HG03108 (cell line): ENCODE data around the gene RHBDF2.
"Not testable (repeated sequence)": the region's sequence is repeated elsewhere in the genome, so short reads cannot be mapped to it uniquely, and the experiment has no call there.

ENCODE experiments used
- ATAC-seq: cut with Tn5 transposase; IDR thresholded peaks from one replicate; pipeline ENCODE4 v1.9.1; 2021; ENCODE audit warnings: moderate library complexity; ENCODE audit not compliant: unreplicated experiment

Gene RHBDF2

DNA sequence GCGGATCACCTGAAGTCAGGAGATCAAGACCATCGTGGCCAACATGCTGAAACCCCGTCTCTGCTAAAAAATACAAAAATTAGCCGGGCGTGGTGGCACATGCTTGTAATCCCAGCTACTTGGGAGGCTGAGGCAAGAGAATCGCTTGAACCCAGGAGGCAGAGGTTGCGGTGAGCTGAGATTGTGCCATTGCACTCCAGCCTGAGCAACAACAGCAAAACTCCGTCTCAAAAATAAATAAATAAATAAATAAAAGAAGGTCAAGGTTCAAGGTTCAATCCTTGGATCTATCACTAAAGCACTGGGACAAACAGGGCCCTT lies 24.2 kb upstream of the RHBDF2 start:
- not testable (repeated sequence) for ATAC-seq

DNA sequence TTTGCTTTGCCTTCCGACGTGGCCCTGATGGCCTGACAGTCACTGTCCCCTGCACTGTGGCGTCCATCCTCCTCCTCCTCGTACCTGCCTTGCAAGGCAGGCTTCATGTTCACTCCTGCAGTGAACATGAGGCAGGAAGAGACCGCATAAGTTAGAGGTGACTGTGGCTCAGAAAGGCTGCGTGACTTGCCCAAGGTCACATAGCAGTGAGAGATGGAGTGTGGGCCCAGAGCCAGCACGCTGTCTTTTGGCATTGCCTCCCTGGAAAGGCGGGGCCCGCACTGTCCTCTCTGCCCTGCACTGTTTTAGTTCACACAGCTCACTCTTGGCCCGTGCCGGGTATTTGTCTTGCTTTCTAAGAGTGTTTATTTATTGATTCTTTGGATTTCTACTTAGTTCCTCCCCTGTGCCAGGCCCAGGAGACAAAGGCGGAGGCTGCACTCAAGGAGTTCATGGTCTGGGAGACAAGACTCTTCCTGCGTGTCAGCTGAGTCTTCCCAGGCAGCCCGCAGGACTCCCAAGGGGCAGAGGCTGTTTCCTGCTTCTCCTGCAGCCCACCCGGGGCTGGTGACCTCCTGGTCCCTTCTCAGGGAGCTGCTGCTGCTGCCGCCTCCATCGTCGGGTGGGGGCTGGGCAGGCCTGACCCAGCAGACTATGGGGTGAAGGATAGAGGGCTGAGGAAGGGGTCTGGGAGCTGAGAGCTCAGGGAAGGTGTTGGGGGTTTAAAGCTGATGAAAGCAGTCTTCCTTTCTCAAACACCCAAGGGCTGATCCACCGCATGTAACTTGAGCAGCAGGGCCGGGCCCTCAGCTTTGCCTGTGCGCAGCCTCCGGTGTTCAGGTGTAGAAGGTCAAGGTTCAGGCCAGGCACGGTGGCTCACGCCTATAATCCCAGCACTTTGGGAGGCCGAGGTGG lies 23.6 kb upstream of the RHBDF2 start:
- no peak for ATAC-seq

DNA sequence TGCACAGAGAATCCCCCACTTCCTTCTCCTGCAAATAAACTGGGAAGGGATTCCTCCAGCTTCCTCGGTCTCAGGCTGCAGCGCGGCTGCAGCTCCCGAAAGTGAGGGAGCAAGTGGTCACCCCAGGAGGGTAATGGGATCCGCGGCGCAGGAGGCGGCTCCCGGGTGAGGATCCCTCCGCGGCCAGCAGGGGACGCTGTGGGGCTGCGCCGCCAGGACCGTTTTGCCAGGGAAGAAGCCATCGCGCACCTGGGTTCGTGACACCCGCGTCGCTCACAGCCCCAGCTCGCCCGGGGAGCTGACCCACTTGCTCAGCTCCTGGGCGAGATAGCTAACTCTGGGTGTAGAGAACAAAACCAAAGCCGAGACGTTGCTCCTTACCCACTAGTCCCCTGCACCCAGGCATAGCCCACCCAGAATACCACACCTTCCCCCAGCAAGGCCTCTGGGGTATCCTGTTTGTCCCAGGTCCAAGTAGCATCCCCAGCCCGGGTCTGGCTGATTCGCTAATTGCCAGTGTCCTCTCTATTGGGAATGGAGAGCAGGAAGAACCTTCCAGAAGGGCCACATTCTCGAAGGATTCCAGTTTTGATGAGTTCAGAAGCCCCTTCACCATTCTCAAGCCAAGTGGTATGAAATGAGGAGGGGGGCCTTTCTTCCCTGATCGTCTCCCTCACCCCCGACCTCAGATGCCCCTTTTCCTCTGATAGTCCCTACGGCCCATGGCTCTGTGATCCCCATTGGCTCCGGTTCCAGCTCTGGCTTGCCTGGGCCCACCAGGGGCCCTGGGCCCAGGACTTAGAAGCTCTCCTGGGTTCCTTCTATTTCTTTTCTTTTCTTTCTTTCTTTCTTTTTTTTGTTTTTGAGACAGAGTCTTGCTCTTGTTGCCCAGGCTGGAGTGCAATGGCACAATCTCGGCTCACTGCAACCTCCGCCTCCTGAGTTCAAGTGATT lies 22.1 kb upstream of the RHBDF2 start:
- no peak for ATAC-seq

DNA sequence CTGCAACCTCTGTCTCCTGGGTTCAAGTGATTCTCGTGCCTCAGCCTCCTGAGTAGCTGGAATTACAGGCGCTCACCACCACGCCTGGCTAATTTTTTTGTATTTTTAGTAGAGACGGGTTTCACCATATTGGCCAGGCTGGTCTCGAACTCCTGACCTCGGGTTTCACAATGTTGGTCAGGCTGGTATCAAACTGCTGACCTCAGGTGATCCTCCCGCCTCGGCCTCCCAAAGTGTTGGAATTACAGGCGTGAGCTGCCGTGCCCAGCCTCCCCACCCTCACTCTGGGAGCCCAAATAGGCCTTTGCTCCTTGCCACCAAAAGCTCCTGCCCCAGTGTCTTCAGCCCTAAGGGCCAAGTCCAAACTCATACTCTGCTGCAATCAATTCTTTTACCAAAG lies 20.5 kb upstream of the RHBDF2 start:
- not testable (repeated sequence) for ATAC-seq

DNA sequence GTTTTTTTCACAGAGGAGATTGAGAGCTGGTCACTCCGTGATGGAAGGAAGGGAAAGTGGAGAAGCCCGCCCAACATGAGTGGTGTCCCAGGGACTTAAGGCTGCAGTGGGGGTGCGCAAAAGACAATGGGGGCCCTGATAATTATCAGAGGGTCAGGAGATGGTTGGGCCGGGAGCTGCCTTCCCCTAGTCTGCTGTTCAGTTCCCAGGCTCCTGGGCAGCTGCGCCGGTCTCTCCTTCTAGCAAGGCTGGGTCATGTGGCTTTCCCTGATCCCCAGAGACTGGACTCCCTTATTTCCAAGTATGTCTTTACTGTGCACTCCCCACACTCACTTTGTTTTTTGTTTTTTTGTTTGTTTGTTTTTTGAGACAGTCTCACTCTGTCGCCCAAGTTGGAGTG lies 20.0 kb upstream of the RHBDF2 start:
- ATAC-seq, result no peak

DNA sequence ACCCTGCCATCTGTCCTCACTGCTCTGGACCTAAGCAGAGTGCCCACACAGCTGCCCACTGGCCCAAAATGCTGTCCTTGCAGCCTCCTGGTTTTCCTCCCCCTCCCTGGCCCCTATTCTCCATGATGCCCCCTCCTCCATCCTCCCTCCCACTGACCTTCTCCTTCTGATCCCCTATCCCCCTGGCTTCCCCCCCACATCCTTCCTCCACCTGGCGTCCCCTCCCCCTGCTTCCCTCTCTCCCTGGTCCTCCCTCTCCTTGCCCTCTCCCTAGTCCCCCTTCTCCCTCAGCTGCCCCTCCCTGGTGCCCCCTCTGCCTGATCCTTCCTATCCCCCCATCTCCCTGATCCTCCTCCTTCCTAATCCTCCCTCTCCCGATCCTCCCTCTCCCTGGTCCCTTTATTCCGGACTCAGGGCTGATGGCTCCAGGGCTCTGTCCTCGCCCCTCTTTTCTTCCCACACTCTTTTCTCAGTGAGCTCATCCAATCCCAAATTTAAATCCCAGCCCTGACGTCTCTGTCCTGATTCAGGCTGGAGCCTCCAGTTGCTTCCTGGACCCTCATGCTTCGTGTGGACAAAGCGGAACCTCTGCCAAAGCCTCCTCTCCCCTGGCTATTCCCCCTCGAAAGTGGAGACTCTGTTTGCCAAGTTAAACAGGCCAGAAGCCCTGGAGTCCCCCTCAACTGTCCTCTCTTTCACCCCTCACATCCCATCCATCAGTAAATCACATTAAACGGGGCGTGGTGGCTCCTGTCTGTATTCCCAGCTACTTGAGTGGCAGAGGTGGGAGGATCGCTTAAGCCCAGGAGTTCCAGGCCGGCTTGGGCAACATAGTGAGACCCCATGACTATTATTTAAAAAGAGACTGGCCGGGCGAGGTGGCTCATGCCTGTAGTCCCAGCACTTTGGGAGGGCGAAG lies 18.1 kb upstream of the RHBDF2 start:
- no peak for ATAC-seq

DNA sequence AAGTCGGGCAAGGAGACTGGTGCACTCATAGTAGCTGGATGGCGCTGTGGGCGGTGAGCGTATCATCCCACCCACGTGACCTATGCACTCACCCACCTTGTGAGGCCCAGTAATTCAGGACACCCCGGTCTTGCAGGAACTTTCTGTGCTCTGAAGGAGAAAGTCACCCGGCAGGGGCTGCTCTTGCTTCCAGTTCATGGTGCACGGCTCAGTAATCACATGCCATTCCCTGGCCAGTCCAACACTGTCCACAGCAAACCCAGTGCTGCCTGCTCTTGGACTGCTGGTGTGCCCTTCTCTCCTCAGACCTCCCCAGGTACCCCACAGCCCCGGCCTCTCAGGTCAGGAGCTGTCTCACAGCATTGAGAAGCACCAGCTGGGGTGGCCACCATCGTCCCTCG lies 16.4 kb upstream of the RHBDF2 start:
- ATAC-seq, result no peak

DNA sequence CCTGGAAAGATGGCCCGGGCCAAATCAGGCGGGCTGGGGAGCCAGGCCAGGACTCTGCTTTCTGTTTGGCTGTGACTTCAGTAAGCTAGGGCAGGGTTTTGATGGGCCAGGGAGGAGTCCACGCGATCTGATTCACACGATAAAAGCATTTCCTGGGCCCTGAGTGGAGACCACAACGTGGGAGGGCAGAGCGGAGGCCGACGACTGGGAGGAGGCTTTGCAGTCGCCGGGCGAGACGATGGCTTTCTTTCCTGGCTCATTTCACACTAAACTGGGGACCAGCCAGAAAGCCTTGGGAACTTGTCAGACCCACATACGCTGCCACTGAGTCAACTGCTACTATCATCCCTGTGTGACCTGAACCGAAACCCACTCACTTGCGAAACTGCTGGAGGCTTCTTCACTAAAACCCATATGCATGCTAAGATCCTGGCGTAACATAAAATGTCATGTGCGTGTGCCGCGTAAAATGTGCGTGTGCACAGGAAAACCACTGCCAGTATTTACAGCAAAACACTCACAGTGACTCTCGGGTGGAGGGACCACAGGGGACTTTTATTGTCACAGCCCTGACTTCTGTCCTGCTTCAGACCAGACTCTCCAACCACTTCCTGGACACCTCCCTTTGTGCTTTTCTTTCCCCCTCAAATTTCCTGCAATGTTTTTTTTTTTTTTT lies 14.2 kb upstream of the RHBDF2 start:
- peak; percentile 54 for ATAC-seq

DNA sequence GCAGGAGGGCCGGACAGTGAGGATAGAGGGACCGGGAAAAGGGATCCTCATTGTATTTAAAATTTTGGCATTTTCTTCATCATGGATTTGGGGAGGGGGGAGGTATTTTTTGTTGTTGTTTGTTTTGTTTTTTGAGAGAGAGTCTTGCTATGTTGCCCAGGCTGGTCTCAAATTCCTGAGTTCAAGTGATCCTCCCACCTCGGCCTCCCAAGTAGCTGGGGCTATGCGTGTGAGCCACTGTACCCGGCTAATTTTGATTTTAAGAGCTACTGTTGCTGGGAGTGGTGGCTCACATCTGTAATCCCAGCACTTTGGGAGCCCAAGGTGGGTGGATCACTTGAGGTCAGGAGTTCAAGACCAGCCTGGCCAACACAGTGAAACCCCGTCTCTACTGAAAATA lies 13.1 kb upstream of the RHBDF2 start:
- not testable (repeated sequence) for ATAC-seq

DNA sequence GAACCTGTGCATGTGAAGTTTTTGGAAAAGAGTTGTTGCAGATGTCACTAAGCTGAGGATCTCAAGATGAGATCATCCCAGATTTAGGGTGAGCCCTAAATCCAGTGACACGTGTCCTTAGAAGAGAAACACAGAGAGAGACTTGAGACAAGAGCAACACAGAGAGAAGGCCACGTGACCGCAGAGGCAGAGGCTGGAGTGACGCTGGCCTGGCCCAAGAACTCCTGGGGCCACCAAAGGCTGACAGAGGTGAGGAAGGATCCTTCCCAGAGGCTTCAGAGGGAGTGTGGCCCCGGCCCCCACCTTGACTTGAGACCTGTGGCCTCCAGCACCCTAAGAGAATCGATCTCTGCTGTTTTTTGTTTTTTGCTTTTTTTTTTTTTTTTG lies 12.1 kb upstream of the RHBDF2 start:
- no peak for ATAC-seq

DNA sequence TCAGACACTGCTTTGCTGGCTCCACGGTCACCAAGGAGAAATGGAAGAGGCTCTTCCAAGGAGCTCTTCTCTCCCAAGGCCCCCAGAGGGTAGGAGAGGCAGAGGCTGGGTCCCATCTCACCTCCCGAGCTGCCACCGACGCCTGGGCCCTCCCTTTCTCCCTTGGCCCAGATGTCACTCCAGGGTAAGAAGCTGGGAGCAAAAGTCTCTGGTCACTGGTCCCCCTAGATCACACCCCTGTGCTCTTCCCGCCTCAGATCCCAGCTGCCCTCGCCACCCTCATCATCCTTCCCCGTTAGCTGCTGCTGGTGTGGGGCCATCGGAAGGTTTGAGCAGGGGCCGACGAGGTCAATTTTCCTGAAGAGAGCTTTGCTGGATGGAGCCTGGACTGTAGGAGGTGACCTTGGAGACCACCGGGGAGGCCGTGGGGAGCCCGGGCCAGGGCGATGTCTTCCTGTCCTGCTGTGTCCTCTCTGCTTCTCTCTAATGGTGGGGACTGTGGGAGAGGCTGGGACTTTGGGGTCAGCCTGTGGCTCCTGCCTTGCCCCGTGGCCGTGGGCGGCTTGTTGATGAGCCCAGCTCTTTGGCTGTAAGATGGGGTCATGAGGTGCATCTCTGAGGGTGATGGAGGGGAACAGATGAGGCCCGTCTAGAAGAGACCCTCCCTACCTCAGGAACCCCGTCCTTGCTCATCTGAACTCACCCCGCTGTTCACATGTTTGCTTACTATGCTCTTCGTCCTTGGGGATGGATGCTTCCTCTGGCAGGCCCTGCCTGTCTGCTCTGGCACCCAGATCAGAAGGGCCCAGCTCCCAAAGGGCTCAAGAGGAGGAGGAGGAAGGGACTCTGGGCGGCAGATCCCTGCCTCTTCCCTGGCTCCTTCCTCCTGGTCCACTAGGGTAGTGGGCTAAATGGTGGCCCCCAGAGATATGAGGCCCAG lies 11.4 kb upstream of the RHBDF2 start:
- no peak for ATAC-seq

DNA sequence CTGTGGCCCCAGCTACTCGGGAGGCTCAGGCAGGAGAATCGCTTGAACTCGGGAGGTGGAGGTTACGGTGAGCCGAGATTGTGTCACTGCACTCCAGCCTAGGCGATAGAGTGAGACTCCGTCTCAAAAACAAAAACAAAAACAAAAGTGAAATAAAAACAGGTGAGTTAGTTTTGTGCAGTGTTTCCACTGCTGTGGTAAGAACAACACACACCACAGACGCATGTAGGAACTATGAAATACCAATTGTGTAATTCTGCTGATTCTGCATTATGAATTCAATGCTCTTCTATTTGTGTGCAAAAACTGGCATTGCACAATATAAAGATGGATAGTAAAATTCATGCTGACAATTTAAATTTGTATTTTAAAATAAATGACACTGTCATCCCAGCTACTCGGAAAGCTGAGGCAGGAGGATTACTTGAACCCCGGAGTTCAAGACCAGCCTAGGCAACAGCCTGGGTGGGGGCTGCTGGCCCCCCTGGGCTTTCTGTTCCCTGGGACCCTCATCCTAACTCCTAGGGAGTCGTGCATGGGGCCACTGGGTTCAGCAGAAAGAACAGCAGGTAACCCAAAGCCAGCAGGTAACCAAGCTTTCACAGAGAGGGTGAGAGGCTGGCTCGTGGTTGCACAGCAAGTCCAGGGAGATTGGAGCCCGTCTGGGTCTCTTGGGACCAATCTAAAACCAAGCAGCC lies 10.6 kb upstream of the RHBDF2 start:
- no peak for ATAC-seq

DNA sequence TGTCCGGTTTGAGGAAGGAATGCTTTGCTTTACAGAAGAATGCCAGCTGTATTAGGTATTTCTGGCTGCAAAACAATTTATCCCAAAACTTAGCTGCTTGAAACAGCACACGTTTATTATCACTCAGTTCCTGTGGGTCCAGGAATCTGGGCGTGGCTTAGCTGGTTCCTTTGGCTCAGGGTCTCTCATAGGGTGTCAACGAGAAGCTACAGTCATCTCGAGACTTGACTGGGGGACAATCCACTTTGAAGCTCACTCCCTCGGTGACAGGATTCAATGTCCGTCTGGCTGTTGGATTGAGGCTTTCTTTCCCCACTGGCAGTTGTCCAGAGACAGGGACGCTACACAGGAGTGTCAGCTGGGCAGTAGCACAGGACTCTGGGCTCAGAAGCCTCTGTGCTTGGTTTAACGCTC lies 9.6 kb upstream of the RHBDF2 start:
- no peak for ATAC-seq

DNA sequence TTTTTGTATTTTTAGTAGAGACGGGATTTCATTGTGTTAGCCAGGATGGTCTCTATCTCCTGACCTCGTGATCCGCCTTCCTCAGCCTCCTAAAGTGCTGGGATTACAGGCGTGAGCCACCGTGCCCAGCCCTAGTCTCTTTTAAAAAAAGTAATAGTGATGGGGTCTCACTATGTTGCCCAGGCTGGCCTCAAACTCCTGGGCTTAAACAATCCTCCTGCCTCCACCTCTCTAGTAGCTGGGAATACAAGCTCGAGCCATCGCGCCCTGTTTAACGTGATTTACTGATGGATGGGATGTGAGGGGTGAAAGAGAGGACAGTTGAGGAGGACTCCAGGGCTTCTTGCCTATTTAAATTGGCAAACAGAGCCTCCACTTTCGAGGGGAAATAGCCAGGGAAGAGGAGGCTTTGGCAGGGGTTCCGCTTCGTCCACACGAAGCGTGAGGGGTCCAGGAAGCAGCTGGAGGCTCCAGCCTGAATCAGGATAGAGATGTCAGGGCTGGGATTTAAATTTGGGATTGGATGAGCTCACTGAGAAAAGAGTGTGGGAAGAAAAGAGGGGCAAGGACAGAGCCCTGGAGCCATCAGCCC lies 7.3 kb upstream of the RHBDF2 start:
- not testable (repeated sequence) for ATAC-seq

DNA sequence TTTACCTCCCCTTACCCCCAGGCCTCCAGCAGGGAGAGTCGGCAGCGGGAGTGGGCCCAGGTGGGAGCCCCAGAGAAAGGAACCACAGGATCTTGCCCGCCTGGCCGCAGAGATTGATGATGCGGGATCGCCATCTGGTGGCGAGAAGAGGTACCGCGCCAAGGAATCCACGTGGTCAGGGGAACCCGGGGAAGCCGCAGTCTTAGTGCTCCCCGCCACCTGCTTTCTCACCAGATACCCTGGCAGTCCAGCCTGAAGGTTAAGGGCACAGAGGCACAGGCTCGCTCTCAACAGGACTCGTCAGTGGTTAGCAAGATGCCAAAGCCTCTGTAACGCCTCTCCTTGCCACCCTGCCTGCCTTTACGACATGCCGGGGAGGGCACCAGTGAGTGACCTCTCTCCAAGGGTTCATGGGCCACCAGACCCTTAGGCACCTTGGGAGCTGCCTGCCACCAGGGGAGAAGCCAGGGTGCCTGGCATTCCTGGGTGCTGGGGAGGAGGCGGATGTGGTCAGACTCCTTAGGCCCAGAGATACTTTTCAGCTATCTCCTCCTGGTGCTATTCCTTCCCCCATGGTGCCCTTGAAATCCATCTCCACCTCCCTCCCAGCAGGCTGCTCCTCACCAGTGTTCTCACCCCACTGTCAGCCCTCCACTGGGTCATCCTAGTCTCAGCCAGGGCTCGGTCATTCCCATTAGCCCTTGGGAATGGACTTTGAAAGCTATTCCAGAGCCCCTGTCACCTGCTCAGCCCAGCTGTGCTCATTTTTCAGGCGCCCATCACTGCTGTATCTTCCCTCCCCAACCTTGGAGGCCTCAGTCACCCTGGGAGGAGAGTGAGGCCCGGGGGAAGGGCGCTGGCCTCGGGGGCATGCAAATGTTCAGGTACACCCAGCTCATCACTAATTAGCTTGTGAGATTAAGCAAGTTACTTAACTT lies 5.5 kb upstream of the RHBDF2 start:
- ATAC-seq, result no peak

DNA sequence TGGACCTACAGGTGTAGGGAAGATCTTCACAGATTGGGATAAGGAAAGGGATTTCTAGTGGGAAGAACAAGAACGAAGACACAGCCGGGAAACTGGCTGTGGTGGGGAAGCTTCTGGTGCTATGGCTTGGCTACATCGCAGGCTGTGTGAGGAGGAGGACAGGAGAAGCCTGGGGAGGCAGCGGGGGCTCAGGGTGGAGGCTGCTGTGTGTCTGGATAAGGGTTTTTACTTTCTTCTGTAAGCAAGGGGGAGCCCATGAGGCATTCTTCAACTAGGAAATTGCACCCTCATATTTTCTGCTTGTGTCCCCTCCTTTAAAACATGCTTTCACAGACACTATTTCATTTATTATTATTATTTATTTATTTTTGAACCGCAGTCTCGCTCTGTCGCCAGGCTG lies 2.9 kb upstream of the RHBDF2 start:
- ATAC-seq, result no peak
